ENCODE measurements around the gene IGFL2. TPM values are rescaled to one million over a fixed set of nuclear protein-coding genes. Genes with fewer than 3 reads are reported as not detected.

IGFL2 gene
- polyA plus RNA-seq, 3 donors = not detected

GRCh38 chr19:46189971-46190888 is 42.2 kb downstream of the IGFL2 start:
- Mint-ChIP-seq H3K27ac (peak overlapping the region in 3 of 7 donors; percentile 35 to 60 (median 50)), H3K4me3 (peak overlapping the region in 1 of 2 donors; percentile 9), H3K9me3 (peaks cover 0 to 2% (median 0%) of the 10 kb centered on the region in 7 donors), H3K27me3 (ENCODE audit: low read depth in 3 of 3) (peaks cover 10 to 18% (median 17%) of the 10 kb centered on the region in 3 donors), H3K36me3 (no peaks in the 10 kb centered on the region), H3K4me1 (peaks cover 42% of the 10 kb centered on the region)
- WGBS (ENCODE audit: insufficient coverage) = 59% methylated on average over 4 of the region's 8 CpGs
- Histone ChIP-seq H3K27ac (ENCODE audit: low read depth in 1 of 2, low read length in 2 of 2) (no peak overlapping the region), H3K79me2 (ENCODE audit: insufficient read depth, low read length) (no peaks in the 10 kb centered on the region), H3K4me3 (replicated peaks in 1 of 3; ENCODE audit: low read depth in 2 of 3, low read length in 3 of 3) (no peak overlapping the region), H3K27me3 (ENCODE audit: control insufficient read depth in 2 of 2, insufficient read depth in 2 of 2, low read length in 2 of 2) (peaks cover 0 to 2% of the 10 kb centered on the region in 2 donors), H3K36me3 (replicated peaks in 1 of 2; ENCODE audit: control insufficient read depth in 1 of 2, insufficient read depth in 2 of 2, low read length in 2 of 2) (no peaks in the 10 kb centered on the region), H2AFZ (ENCODE audit: insufficient read depth, low read depth, low read length, poor library complexity, severe bottlenecking) (no peak overlapping the region), H3K9me3 (replicated peaks in 1 of 2; ENCODE audit: control insufficient read depth in 1 of 2, insufficient read depth in 1 of 2, low read length in 2 of 2) (no peaks in the 10 kb centered on the region), H3K4me1 (ENCODE audit: control insufficient read depth in 1 of 2, insufficient read depth in 2 of 2, low read length in 2 of 2) (peaks cover 37 to 39% of the 10 kb centered on the region in 2 donors), H4K20me1 (ENCODE audit: insufficient read depth, low read length) (no peaks in the 10 kb centered on the region), H3K9ac (ENCODE audit: insufficient read depth, low read length, poor library complexity, severe bottlenecking) (no peak overlapping the region), H3K4me2 (replicated peaks; ENCODE audit: extremely low read depth, low read length, poor library complexity, severe bottlenecking) (no peak overlapping the region)
- intact Hi-C loops (cut with micrococcal nuclease) = loop anchor here (2.0 to 10.0 kb wide), 4 partner anchors 109 to 175 kb away; no protein-coding TSS in a partner anchor
- TF ChIP-seq CTCF (IDR thresholded peaks at IDR 0.05) = no peak
- no peak for DNase-seq

- Histone ChIP-seq H3K36me3 (replicated peaks in 1 of 2; ENCODE audit: control insufficient read depth in 1 of 2, insufficient read depth in 2 of 2, low read length in 2 of 2) (no peaks in the 10 kb centered on the region), H3K4me2 (replicated peaks; ENCODE audit: extremely low read depth, low read length, poor library complexity, severe bottlenecking) (no peak overlapping the region), H2AFZ (ENCODE audit: insufficient read depth, low read depth, low read length, poor library complexity, severe bottlenecking) (no peak overlapping the region), H3K27ac (ENCODE audit: low read depth in 1 of 2, low read length in 2 of 2) (peak overlapping the region in 1 of 2 donors; percentile 96), H3K27me3 (ENCODE audit: control insufficient read depth in 2 of 2, insufficient read depth in 2 of 2, low read length in 2 of 2) (peaks cover 0 to 2% of the 10 kb centered on the region in 2 donors), H3K9ac (ENCODE audit: insufficient read depth, low read length, poor library complexity, severe bottlenecking) (no peak overlapping the region), H4K20me1 (ENCODE audit: insufficient read depth, low read length) (no peaks in the 10 kb centered on the region), H3K79me2 (ENCODE audit: insufficient read depth, low read length) (no peaks in the 10 kb centered on the region), H3K9me3 (replicated peaks in 1 of 2; ENCODE audit: control insufficient read depth in 1 of 2, insufficient read depth in 1 of 2, low read length in 2 of 2) (no peaks in the 10 kb centered on the region), H3K4me3 (replicated peaks in 1 of 3; ENCODE audit: low read depth in 2 of 3, low read length in 3 of 3) (no peak overlapping the region), H3K4me1 (ENCODE audit: control insufficient read depth in 1 of 2, insufficient read depth in 2 of 2, low read length in 2 of 2) (peaks cover 31 to 34% of the 10 kb centered on the region in 2 donors)
- intact Hi-C loops (cut with micrococcal nuclease) = loop anchor here in 1 of 2 donors (10.0 kb wide), 1 partner anchor 177 kb away; no protein-coding TSS in a partner anchor
- WGBS (ENCODE audit: insufficient coverage) = no CpG with 5 or more reads among the region's 4 CpGs
- Mint-ChIP-seq H3K4me3 (no peak overlapping the region), H3K4me1 (peaks cover 38% of the 10 kb centered on the region), H3K9me3 (peaks cover 0 to 2% (median 0%) of the 10 kb centered on the region in 7 donors), H3K27me3 (ENCODE audit: low read depth in 3 of 3) (peaks cover 14 to 24% (median 20%) of the 10 kb centered on the region in 3 donors), H3K27ac (peak overlapping the region in 4 of 7 donors; percentile 50 to 100 (median 76)), H3K36me3 (no peaks in the 10 kb centered on the region)
- TF ChIP-seq CTCF (IDR thresholded peaks at IDR 0.05) = no peak
- DNase-seq = no peak
Measured at GRCh38 chr19:46191356-46191755, 43.3 kb downstream of the IGFL2 start.

Data from CD14-positive monocyte (primary cell).